ENCODE results near the gene DACH2. TPM values are rescaled to one million over a fixed set of nuclear protein-coding genes. Genes with fewer than 3 reads are reported as not detected.

Gene DACH2
- polyA plus RNA-seq, 1 of the 3 experiments (the other 2 are of a cell fraction): not detected

DNA sequence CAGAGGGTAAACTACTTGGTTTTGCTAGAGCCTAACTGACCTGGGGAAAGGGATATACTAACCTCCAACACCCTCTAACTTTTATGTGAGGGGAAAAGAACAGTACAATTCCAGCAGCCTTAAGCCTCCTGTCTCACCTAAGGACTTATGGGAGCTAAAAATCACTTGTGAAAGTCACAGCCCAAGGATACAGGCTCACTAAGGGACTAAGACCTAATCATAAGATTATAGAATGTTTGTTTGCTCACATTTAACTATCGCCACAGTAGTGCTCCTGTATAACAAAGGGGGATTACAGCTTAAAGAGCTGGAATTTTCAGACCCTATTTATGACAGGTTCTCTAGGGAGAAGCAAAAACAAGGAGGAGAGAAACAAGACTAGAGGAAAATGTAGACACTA lies 548.7 kb downstream of the DACH2 start:
- TF ChIP-seq FOSL2 (IDR thresholded peaks at IDR 0.05; ENCODE audit: borderline replicate concordance, low read depth) (no peak), POLR2AphosphoS5 (IDR thresholded peaks at IDR 0.05; ENCODE audit: low read depth, low read length) (no peak), TCF12 (IDR thresholded peaks at IDR 0.05) (no peak), GABPA (IDR thresholded peaks at IDR 0.05; ENCODE audit: low read depth) (no peak), FOXJ3 (CRISPR knock-in tag; IDR thresholded peaks at IDR 0.05) (no peak)
- ChIA-PET POLR2A (no interaction called here), CTCF (no interaction called here)
- H3K9ac ChIP-seq: no peak overlapping the region
- H3K36me3 ChIP-seq (replicated peaks in 1 of 2; ENCODE audit: control insufficient read depth in 1 of 2, insufficient read depth in 2 of 2, low read length in 1 of 2): no peaks in the 10 kb centered on the region
- H3K9me3 ChIP-seq: no peaks in the 10 kb centered on the region
- DNase-seq: no peak
- no peak overlapping the region for H3K4me2 ChIP-seq
- H3K4me3 ChIP-seq (ENCODE audit: low read depth in 2 of 2, low read length in 1 of 2): no peak overlapping the region
- no peaks in the 10 kb centered on the region for H3K27me3 ChIP-seq (ENCODE audit: insufficient read depth)
- H4K20me1 ChIP-seq (ENCODE audit: insufficient read depth): no peaks in the 10 kb centered on the region
- H3K9me2 ChIP-seq: no peaks in the 10 kb centered on the region
- no peaks in the 10 kb centered on the region for H3K4me1 ChIP-seq (ENCODE audit: control insufficient read depth in 1 of 2, insufficient read depth in 2 of 2, low read depth in 1 of 2, low read length in 1 of 2)
- H3K27ac ChIP-seq (ENCODE audit: low read depth in 2 of 2, low read length in 1 of 2): no peak overlapping the region
- no peaks in the 10 kb centered on the region for H3K79me2 ChIP-seq (ENCODE audit: insufficient read depth)
- WGBS (ENCODE audit: low lambda C conversion rate): 0% methylated on average over 1 of the region's 1 CpG
- H3F3A ChIP-seq (replicated peaks; ENCODE audit: insufficient read depth): no peaks in the 10 kb centered on the region
- no peak overlapping the region for H2AFZ ChIP-seq (ENCODE audit: low read depth)

DNA sequence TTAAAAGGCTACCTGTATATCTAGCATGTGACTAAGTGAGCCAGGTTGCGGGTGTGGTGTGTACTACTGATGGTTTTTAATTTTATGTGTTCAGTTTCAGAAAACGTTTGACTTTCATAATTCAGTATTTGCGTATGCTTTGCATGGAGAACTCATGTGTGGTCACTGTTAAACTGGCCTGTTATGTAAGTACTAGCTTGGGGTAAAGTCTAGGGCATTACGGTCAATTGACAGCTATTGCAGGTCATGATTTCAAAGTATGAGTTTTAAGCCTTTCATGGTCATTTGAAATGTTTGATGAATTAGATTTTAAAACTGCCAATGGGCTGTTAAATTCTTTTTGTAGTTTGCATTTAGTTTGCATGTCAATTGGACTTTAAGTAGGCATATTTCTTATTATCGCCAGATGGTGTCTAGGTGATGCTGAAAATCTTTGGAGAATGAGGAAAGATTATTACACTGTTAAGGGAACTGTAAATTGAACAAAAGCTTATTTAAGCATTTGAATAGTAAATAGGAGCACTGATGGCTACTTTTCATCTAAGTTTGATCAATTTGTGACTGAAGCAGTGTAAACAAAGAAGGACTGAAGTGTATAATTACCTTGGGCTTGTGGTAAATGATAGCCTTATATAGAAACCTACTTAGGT lies 563.4 kb downstream of the DACH2 start:
- TF ChIP-seq FOXM1 (IDR thresholded peaks at IDR 0.05; ENCODE audit: low read depth) (no peak), SIN3A (IDR thresholded peaks at IDR 0.05; ENCODE audit: borderline replicate concordance, low read depth, low read length) (no peak), TEAD4 (IDR thresholded peaks at IDR 0.05; ENCODE audit: borderline replicate concordance, insufficient read depth) (no peak), GABPA (IDR thresholded peaks at IDR 0.05; ENCODE audit: low read depth) (no peak), EZH2phosphoT487 (IDR thresholded peaks at IDR 0.05; ENCODE audit: borderline replicate concordance, low read depth) (no peak), RFX5 (IDR thresholded peaks at IDR 0.05; ENCODE audit: low read length) (no peak), RXRA (IDR thresholded peaks at IDR 0.05; ENCODE audit: borderline replicate concordance, low read depth) (no peak), NRF1 (IDR thresholded peaks at IDR 0.05; ENCODE audit: low read depth, low read length) (no peak), EP300 (IDR thresholded peaks at IDR 0.05; ENCODE audit: borderline replicate concordance in 1 of 2, low read depth in 1 of 2, low read length in 1 of 2) (no peak), ELF1 (IDR thresholded peaks at IDR 0.05) (no peak), FOXJ3 (CRISPR knock-in tag; IDR thresholded peaks at IDR 0.05) (no peak), JUND (IDR thresholded peaks at IDR 0.05) (no peak)
- TF ChIP-seq, protein P1, sequence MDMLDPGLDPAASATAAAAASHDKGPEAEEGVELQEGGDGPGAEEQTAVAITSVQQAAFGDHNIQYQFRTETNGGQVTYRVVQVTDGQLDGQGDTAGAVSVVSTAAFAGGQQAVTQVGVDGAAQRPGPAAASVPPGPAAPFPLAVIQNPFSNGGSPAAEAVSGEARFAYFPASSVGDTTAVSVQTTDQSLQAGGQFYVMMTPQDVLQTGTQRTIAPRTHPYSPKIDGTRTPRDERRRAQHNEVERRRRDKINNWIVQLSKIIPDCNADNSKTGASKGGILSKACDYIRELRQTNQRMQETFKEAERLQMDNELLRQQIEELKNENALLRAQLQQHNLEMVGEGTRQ (IDR thresholded peaks at IDR 0.05; ENCODE audit: borderline replicate concordance, low read depth, low read length): no peak
- TF ChIP-seq, protein P2, sequence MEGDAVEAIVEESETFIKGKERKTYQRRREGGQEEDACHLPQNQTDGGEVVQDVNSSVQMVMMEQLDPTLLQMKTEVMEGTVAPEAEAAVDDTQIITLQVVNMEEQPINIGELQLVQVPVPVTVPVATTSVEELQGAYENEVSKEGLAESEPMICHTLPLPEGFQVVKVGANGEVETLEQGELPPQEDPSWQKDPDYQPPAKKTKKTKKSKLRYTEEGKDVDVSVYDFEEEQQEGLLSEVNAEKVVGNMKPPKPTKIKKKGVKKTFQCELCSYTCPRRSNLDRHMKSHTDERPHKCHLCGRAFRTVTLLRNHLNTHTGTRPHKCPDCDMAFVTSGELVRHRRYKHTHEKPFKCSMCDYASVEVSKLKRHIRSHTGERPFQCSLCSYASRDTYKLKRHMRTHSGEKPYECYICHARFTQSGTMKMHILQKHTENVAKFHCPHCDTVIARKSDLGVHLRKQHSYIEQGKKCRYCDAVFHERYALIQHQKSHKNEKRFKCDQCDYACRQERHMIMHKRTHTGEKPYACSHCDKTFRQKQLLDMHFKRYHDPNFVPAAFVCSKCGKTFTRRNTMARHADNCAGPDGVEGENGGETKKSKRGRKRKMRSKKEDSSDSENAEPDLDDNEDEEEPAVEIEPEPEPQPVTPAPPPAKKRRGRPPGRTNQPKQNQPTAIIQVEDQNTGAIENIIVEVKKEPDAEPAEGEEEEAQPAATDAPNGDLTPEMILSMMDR (IDR thresholded peaks at IDR 0.05): no peak
- Histone ChIP-seq H3K4me2 (no peak overlapping the region), H3K27me3 (ENCODE audit: insufficient read depth) (no peaks in the 10 kb centered on the region), H3K79me2 (ENCODE audit: insufficient read depth) (no peaks in the 10 kb centered on the region), H3K4me1 (ENCODE audit: control insufficient read depth in 1 of 2, insufficient read depth in 2 of 2, low read depth in 1 of 2, low read length in 1 of 2) (no peaks in the 10 kb centered on the region), H4K20me1 (ENCODE audit: insufficient read depth) (no peaks in the 10 kb centered on the region), H3K9ac (no peak overlapping the region), H2AFZ (ENCODE audit: low read depth) (no peak overlapping the region), H3K36me3 (replicated peaks in 1 of 2; ENCODE audit: control insufficient read depth in 1 of 2, insufficient read depth in 2 of 2, low read length in 1 of 2) (no peaks in the 10 kb centered on the region), H3K9me3 (no peaks in the 10 kb centered on the region), H3F3A (replicated peaks; ENCODE audit: insufficient read depth) (no peaks in the 10 kb centered on the region), H3K4me3 (ENCODE audit: low read depth in 2 of 2, low read length in 1 of 2) (no peak overlapping the region), H3K9me2 (no peaks in the 10 kb centered on the region), H3K27ac (ENCODE audit: low read depth in 2 of 2, low read length in 1 of 2) (no peak overlapping the region)
- DNase-seq: no peak
- ChIA-PET CTCF (no interaction called here), POLR2A (no interaction called here)
- 7% methylated on average over 5 of the region's 5 CpGs for WGBS (ENCODE audit: low lambda C conversion rate)
